HG03066 (cell line): Measurements from ENCODE around the gene PTX3.

ENCODE experiments used
- ATAC-seq: cut with Tn5 transposase; IDR thresholded peaks from one replicate; pipeline ENCODE4 v1.9.1; 2021; ENCODE audit warnings: low read depth; ENCODE audit not compliant: unreplicated experiment

PTX3 gene

DNA sequence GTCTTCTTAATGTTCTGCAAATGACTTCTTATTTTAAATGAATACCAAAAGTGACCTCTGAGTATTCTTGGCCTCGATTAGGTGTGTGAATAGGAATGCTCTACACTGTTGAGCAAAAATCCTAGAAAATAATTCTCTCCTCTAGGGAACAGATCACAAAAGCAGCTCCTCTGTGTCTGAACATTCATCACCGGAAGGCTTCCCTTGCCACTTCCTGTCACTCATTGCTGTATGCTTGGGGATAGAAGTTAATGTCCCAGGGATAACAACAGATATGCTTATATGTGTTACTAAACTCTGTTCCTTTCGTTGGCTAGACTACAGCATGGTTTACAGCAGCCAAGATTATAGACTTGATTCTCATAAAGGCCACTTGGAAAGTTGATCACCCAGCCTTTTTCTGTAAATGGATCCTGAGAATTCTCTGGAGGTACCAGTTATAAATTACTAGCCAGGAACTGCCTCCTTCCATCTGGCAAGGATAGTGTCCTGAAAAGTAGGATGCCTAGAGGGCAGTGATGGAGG lies 16.0 kb upstream of the PTX3 start:
- no peak for ATAC-seq

DNA sequence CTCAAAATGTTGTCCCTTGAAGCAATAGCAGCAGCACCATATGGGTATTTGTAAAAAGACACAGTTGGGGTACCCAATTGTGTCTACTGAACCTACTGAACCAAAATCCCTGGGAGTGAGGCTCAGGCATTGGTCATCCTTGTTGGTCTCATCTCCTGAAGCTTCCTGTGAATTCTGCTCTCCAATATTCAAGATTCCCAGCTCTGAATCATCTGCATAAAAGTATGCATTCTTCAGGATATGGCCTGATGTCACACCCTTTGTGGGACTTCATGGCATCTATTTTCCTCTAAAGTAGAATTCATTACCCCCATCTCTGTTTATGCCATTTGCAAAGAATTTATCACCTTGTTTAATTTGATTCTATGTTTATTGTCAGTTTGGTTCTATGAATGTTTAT lies 13.3 kb upstream of the PTX3 start:
- ATAC-seq: no peak

DNA sequence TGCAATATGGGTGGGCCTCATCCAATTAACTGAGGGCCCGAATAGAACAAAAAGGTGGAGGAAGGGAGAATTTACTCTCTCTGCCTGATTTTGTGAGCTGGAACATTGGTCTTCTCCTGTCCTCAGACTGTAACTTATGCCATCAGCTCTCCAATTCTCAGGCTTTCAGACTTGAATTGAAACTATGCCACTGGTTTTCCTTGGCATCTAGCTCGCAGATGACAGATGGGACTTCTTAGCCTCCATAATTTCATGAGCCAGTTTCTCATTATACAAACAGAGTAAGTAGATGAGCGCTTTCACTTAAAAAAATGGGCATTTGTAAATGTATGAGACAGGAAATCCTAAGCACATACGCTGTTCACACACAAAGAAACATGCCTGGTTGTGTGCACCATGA lies 8.7 kb upstream of the PTX3 start:
- ATAC-seq: no peak

DNA sequence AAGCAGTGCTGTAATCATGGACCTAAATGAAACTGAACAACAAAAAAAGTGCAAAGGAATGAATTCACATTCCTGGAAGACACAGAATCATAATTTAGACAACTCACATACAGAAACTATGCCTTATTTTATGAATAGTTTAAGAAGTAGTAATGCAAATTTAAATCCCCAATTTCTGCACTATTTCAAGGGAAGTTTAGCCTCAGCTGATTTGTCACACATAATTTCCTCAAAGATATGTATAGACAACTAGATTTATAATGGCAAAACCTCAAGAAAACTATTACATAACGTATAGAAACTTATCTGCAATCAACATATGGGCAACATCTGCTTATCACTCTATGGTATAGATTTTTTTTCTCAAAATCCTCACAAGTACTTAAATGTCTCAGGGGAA lies 7.8 kb upstream of the PTX3 start:
- ATAC-seq: no peak

DNA sequence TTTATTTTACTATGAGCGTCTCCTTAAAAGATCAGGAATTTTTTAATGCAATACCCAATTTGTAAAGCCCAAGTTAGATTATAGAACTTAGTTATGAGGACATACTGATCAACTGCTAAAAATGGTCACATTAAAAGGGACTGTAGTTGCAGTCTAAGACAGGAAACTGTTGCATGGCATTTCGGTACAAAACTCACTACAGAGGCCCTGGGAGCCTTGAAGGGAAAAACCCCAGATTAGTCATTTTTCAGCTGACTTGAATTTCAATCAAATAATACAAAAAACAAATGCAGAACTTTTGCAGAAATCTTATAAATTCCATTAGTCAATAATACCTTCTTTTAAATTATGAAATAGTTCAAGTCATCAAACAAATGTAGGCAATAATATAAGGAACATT lies 6.9 kb upstream of the PTX3 start:
- no peak for ATAC-seq

DNA sequence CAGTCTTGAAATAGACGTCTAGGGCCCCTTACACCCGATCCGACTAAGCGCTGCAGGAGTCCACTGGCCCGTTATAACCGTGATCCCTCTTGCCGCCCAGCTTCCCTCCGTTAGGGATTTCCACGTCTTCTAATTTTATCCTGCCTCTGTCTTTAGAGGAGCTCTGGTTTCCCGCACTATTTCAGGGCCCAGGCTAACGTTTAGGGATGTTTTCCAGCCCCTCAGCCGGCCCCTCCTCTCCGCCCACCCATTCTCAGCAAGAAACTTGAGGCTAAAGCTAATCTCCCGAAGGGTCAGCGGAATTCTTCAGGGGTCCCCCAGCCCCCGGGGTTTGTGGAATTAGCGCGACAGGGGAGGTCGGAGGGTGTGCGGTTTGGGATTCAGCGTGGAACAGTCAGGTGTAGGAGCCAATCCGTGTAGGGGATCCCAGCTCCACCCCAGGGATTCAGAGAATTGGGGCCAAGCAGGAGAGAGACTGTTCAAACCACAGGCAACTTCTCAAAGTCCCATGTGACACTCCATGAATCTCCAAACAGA lies 1.6 kb downstream of the PTX3 start:
- ATAC-seq: no peak

DNA sequence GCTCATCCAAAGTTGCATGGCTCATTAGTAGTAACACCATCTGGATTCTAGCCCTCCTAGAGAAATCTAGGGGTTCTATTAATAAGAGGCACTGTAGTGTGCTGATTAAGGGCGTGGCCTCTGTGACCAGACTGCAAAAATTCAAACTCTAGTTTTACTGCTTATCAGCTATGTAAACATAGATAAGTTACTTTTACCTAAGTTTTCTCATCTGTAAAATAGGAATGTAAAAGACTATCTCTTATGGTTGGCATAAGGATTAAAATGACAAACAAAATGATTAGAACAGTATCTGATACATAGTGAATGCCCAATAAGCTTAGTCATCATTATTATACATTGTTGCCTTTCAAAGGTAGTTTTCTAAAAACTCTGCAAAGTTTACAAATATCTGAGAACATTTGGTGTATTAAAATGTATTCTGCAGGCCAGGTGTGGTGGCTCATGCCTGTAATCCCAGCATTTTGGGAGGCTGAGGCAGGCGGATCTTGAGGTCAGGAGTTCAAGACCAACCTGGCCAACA lies 4.5 kb downstream of the PTX3 start:
- no peak for ATAC-seq

DNA sequence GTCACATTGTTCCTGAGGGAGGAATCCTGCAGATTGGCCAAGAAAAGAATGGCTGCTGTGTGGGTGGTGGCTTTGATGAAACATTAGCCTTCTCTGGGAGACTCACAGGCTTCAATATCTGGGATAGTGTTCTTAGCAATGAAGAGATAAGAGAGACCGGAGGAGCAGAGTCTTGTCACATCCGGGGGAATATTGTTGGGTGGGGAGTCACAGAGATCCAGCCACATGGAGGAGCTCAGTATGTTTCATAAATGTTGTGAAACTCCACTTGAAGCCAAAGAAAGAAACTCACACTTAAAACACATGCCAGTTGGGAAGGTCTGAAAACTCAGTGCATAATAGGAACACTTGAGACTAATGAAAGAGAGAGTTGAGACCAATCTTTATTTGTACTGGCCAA lies 6.1 kb downstream of the PTX3 start:
- no peak for ATAC-seq

DNA sequence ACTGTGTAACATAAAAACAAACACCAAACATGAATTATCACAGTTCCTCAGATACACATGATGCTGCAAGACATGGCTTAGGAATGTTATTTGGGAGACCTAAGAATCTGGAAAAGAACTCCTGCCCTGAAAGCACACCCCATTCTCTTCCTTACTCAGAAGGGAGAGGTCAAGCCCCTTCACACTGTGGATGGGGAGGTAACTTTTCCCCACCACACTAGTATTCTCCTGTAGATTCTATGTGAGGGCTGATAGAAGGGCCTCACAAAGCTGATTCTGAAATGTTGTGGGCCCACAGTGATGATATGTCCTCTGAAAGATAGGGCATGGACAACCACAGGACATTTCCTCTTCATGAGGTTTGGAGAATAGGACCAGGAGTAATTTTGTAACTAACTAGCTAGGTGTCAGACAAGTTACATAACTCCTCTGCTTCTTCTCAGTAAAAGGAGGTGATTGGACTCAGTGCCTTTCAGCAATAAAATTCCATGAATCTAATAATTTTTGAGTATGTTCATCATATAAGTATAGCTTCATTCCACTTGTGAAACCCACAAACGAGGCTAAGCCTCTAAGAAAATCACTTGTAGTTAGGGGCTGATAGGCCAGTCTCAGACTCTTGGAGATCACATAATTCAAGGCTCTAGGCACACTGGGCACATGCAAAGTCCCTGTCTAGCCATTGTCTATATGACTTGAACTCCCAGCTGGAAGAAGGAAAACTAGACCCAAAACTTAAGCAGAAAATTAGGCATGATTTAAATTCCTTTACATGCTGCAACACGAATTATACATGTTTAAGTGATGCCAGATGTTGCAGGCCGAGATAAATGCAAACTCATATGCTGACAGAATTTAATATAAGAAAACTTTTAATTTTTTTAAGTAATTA lies 7.5 kb downstream of the PTX3 start:
- ATAC-seq: no peak

DNA sequence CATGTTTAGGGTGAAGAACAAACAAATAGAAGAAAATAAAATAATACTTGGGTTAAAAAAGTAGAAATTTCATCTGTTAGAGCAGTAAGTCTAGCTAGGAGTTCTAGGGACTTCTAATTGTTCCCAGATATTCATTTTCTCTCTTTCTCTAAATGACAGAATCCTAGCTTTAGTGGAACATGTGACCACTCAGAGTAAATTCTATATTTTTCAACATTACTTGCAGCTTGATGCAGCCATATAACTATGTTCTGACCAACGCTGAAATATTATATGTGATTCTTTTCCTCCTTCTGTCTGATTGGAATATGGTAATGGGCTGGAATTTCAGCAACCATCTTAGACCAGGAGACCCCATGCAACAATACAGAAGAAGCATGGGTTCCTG lies 8.1 kb downstream of the PTX3 start:
- no peak for ATAC-seq

DNA sequence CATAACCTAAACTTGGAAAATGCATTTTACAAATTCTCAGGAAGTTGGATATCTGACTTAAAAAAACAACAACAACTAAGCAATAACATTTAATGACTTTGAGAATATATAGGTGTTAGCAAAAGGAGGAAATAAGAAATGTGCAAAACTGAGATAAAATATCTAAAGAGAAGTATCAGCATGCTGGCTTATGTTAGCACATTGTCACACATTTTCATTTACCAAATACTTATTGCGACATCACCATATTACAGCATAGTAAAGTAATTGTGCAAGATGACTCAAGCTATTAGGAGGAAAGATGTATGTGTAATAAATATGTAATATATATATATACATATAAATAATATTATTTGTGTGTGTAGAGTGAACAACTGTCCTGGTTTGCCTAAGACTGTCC lies 9.2 kb downstream of the PTX3 start:
- ATAC-seq: no peak

DNA sequence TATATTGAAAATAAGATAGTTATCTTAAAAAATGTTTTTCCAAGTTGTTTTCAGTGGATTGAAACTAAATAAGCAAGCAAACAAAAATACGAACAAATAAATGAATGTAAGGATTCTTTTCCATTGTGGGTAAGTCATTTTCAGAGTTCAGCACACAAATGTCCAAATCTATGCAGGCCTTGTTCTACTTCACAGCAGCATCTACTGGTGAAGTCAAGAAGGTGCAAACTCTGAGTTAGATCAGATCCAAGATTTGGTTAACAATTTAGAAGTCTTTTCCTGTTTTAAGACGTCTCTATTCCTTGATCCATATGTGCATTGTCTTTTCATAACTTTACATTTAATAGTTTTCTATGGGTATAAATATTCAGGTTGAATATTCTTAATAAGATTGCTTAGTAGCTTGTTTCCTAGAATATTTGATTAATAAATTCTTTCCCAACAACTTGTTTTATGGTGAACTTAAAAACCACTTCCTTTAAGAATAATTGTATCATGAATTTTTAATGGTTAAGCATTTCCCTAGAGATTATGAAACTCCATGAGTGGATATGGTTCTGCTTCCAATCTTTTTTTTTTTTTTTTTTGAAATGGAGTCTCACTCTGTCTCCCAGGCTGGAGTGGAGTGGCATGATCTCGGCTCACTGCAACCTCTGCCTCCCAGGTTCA lies 10.5 kb downstream of the PTX3 start:
- no peak for ATAC-seq

DNA sequence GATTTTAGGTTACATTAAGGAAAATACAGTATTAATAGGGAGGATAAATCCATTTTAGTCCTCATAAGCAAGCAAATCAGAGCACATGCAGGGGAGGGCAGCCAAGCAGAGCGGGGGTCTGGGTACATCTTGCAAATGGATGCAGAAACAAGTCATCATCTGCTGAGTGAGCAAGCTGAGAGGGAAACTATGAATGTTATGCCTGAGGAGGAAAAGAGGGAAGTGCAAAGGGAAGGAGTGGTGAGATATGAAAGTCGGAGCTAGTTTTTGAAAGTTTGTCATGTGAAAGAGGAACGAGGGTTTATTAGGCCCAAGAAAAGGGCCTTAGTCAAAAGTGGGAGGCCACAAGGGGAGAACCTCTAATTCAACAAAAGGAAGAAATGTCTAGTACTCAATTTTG lies 15.4 kb downstream of the PTX3 start:
- no peak for ATAC-seq

DNA sequence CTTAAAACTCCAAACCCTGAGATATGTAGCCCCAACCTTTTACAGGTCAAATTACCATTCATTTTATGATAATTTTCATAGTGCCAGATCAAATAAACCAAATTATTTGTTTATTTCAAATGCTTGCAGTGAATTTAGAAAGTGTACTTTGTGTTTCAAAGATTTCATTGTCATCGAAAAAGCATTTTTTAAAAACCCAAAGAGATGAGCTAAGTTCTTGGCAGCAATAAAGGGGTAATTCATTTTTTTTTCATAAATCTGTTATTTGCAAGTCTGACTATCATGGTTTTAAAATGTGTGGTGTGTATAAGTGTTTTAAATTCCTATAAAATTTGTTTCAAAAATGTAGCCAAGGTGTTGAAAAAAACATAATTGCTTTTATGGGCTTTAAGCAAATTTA lies 17.2 kb downstream of the PTX3 start:
- no peak for ATAC-seq

DNA sequence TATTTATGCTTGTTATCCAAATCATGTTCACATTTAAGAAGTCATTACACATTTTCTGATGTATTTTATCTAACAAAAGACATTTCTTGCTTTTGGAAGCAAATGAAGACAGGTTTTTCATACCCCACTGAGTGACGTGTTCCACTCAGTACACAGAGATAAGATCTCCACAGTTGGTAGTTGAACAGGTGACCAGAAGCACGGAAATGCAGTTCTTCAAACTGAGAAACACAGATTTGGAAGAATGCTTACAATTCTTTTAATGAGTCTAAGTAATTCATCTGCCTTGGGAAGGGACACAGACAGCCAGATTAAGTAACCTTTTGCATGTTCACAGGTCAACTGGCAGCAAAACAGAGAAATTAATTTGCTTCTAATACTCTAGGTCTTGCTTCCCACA lies 23.1 kb downstream of the PTX3 start:
- no peak for ATAC-seq

DNA sequence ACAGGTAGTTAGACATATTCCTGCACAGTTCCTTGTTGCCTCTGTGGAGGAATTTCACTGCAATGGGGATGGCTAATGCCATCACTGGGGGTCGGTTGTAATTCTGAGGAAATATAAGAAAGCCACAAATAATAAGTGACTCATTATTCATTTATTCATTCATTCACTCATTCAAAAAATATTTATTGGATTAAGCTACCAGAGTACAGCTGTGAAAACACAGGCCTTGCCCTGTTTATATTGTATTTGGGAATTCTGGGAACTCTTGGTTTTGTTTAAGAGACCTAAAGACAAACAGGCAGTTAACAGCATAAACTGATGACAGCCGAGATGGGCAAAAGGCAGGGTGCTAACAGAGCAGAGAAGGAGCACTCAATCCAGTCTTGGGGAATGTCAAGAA lies 23.6 kb downstream of the PTX3 start:
- ATAC-seq: no peak

DNA sequence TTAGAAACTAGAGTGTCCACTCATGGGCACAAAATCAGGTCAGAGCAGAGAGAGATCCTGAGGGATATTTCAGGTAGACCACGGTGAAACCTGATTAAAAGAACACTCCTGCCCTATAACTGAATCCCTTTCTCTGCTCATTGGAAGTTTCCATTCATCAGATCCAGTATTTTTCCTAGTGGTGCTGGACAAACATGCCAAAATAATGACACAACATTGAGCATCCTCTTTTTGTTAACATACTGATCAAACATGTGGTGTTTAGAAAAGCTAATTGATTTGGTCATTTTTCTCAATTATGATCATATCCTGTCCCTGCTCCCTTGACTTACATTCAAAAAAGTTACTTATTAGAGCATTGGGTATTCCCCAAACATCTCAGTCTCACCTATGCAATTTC lies 27.2 kb downstream of the PTX3 start:
- ATAC-seq: no peak

DNA sequence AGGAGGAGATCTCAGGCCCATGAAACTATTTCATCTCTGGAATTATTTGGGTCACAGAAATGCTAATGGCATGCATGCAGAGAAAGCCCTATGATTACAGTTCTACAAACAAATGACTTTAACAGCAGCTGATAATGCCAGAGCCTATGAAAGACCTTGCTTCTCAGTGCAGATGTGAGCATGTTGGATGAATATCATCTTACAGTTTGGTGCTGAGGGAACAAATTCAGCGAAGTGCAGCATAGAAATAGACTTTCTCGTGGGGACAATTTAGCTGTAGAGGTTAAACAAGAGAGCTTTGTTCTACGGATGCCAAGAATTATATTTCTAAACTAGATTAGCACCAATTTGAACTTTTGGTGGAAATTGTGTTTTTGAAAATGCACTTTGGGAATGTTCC lies 27.7 kb downstream of the PTX3 start:
- no peak for ATAC-seq

DNA sequence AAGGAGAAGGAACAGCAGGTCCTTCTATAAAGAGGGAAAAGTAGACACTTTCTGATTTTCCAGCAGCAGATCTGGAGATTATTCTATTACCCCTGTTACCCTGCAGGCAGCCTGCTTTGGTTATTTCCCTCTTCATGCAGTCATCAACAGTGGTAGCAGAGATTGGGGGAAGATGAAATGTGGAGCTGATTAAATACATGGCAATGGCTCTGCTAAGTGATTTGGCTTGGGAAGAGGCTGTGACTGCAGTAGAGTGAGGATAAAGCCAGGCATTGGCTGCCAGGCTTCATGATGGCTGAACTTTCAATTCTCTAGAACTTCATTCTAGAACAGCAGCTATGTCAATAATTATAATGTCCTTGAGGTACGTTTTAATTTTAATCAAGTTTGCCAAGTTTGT lies 29.1 kb downstream of the PTX3 start:
- ATAC-seq: no peak

DNA sequence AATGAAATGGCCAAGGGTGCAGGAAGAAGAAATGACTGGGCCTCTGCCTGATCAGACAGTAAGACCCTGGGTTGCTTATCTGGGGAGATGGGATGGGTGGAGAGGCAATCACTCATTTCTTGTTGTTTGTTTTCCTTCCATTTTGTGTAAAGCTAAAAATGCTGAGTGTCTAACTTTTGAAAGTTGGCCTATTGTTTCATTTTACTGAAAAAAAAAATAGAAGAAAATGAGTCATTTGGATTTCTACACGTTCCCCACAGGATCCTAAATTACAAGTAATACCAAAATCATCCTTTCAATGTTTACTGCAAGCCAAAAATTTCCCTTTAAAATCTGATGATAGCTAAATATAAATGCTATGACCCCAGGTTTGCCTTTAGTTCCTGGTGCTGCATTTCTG lies 30.6 kb downstream of the PTX3 start:
- no peak for ATAC-seq

DNA sequence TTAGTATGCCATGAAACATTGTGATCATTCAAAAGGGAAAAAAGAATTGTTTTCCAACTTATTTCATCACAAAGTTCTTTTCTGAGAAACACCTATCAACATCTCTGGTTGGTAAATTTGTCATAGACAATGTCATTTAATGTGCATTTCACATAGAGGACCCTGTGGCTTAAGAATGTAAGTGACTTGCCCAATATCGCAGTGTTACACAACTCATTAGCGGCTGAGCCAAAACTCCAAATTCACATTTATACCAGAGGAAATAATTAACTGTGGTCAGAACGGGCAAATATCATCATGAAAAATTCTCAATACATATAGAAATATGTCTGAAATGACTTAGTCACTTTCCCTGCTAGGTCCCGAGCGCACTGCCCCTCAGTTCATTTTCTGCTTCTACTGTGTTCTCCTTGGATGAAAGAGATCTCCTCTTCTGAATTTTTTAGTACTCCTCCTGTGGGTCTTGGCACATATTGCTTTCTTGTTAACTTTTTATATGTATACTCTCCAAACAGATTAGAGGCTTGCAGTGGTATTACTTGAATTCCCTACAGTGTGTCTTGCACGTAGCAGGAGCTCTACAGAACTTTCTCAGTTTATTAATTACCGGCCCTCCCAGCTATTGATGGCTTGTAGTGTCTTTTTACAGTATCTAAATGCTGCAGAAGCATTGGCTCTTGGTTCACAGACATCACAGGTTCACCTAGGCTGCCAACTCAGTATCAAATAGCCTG lies 33.1 kb downstream of the PTX3 start:
- ATAC-seq: no peak
